CD8-positive, alpha-beta memory T cell (primary cell): Measurements from ENCODE around the gene CHPF2. TPM values are rescaled to one million over a fixed set of nuclear protein-coding genes. Genes with fewer than 3 reads are reported as not detected.

Experiments
- CTCF ChIA-PET: fragments of 350-600 bp; sonication (Branson Sonifier 250); formaldehyde crosslinking; loops from one replicate; lab custom pipeline; 2021; ENCODE audit warnings: antibody characterized with exemption; lab: Charles Lee
- POLR2A ChIA-PET: fragments of 350-600 bp; sonication (Branson Sonifier 250); formaldehyde crosslinking; loops from one replicate; lab custom pipeline; 2021; ENCODE audit warnings: antibody characterized with exemption; lab: Charles Lee
- DNase-seq, 5 donors: peaks; one replicate each; pipeline versions ENCODE4 v3.0.0 to v3.0.0-alpha.2; 2020 to 2022; ENCODE audit warnings: mixed read lengths in 1 of 5
- H3K27ac ChIP-seq: one replicate; pipeline ENCODE4 v1.7.0; 2013; ENCODE audit warnings: low read depth, mild to moderate bottlenecking, low read length, moderate library complexity
- H3K27me3 ChIP-seq: 2 replicates; pipeline ENCODE4 v1.7.0; 2013; ENCODE audit warnings: low read length, mild to moderate bottlenecking; ENCODE audit not compliant: insufficient read depth, poor library complexity, severe bottlenecking
- H3K36me3 ChIP-seq: 2 replicates; pipeline ENCODE4 v1.7.0; 2013; ENCODE audit warnings: mild to moderate bottlenecking, low read length, moderate library complexity; ENCODE audit not compliant: insufficient read depth
- H3K4me1 ChIP-seq: 2 replicates; pipeline ENCODE4 v1.7.0; 2013; ENCODE audit warnings: mild to moderate bottlenecking, low read length, moderate library complexity; ENCODE audit not compliant: insufficient read depth
- H3K4me3 ChIP-seq: 2 replicates; pipeline ENCODE4 v1.7.0; 2013; ENCODE audit warnings: mild to moderate bottlenecking, low read length
- H3K9me3 ChIP-seq: 2 replicates; pipeline ENCODE4 v1.7.0; 2013; ENCODE audit warnings: mild to moderate bottlenecking, low read length
- H3K27ac Mint-ChIP-seq, 8 donors: one replicate each; pipeline ENCODE4 v1.8.0; 2020 to 2021; ENCODE audit warnings: mixed read lengths in 8 of 8, mild to moderate bottlenecking in 6 of 8, inconsistent platforms in 3 of 8, moderate library complexity in 3 of 8
- H3K27me3 Mint-ChIP-seq, 2 donors: one replicate each; pipeline ENCODE4 v1.8.0; 2020 to 2021; ENCODE audit warnings: mixed read lengths in 2 of 2, mild to moderate bottlenecking in 1 of 2, moderate library complexity in 1 of 2
- H3K36me3 Mint-ChIP-seq, 3 donors: one replicate each; pipeline ENCODE4 v1.8.0; 2020 to 2021; ENCODE audit warnings: mixed read lengths in 3 of 3, inconsistent platforms in 1 of 3, mild to moderate bottlenecking in 1 of 3
- H3K4me1 Mint-ChIP-seq, 3 donors: one replicate each; pipeline ENCODE4 v1.8.0; 2020 to 2021; ENCODE audit warnings: mixed read lengths in 3 of 3, inconsistent platforms in 1 of 3, mild to moderate bottlenecking in 1 of 3
- H3K4me3 Mint-ChIP-seq, 7 donors: one replicate each; pipeline ENCODE4 v1.8.0; 2020 to 2021; ENCODE audit warnings: mixed read lengths in 7 of 7, mild to moderate bottlenecking in 6 of 7, moderate library complexity in 4 of 7, inconsistent platforms in 2 of 7
- H3K9me3 Mint-ChIP-seq, 5 donors: one replicate each; pipeline ENCODE4 v1.8.0; 2020 to 2022; ENCODE audit warnings: mixed read lengths in 5 of 5, mild to moderate bottlenecking in 3 of 5, moderate library complexity in 2 of 5, inconsistent platforms in 1 of 5
- polyA plus RNA-seq: library from polyadenylated mRNA; unstranded; fragments of 300-500 nt; fragmentation: Illumina TruSeq; gene quantifications from one replicate; pipeline ENCODE4 v1.2.3, GENCODE V29; 2021
- total RNA-seq, 2 experiments: library from RNA; stranded (reverse); gene quantifications; one replicate each; pipeline ENCODE4 v1.2.3, GENCODE V29; 2021

The CHPF2 gene
- total and polyA plus RNA-seq, 3 experiments from 2014 or later: 31.3 to 37.0 (median 36.6) TPM

- ChIA-PET CTCF (interaction anchor here (1.0 to 3.3 kb wide), 2 partner anchors 8 to 15 kb away, joined by 3 to 29 read pairs; partner anchors contain the start of genes ABCF2 and CHPF2), POLR2A (no interaction called here)
- peaks cover 0 to 28% (median 0%) of the 10 kb centered on the region in 3 donors for H3K36me3 Mint-ChIP-seq
- H3K4me1 Mint-ChIP-seq: peaks cover 24 to 36% (median 30%) of the 10 kb centered on the region in 3 donors
- H3K4me1 ChIP-seq: peaks cover 35% of the 10 kb centered on the region
- H3K27me3 Mint-ChIP-seq: peaks cover 2 to 11% of the 10 kb centered on the region in 2 donors
- H3K4me3 Mint-ChIP-seq: no peak overlapping the region
- H3K36me3 ChIP-seq: no peaks in the 10 kb centered on the region
- peaks cover 17% of the 10 kb centered on the region for H3K27me3 ChIP-seq
- peaks cover 0 to 2% (median 0%) of the 10 kb centered on the region in 5 donors for H3K9me3 Mint-ChIP-seq
- no peak overlapping the region for H3K27ac ChIP-seq
- no peak overlapping the region for H3K4me3 ChIP-seq
- DNase-seq: no peak
- H3K9me3 ChIP-seq: no peaks in the 10 kb centered on the region
- peak overlapping the region in 2 of 8 donors; percentile 12 to 66 for H3K27ac Mint-ChIP-seq
These were observed 9.4 kb downstream of the CHPF2 start for GRCh38 chr7:151241755-151242096.

- Mint-ChIP-seq H3K9me3 (peaks cover 0 to 2% (median 0%) of the 10 kb centered on the region in 5 donors), H3K27me3 (peaks cover 6 to 14% of the 10 kb centered on the region in 2 donors), H3K36me3 (peaks cover 0 to 22% (median 0%) of the 10 kb centered on the region in 3 donors), H3K27ac (peak overlapping the region in 5 of 8 donors; percentile 43 to 89 (median 80)), H3K4me3 (peak overlapping the region in 2 of 7 donors; percentile 67 to 76), H3K4me1 (peaks cover 22 to 38% (median 27%) of the 10 kb centered on the region in 3 donors)
- no peak for DNase-seq
- Histone ChIP-seq H3K27me3 (peaks cover 24% of the 10 kb centered on the region), H3K27ac (no peak overlapping the region), H3K9me3 (no peaks in the 10 kb centered on the region), H3K4me3 (no peak overlapping the region), H3K36me3 (no peaks in the 10 kb centered on the region), H3K4me1 (peaks cover 38% of the 10 kb centered on the region)
- POLR2A ChIA-PET: interaction anchor here (2.1 kb wide), 1 partner anchor 15 kb away, joined by 10 read pairs; the partner anchor contains the start of gene ABCF2
- CTCF ChIA-PET: interaction anchor here (1.0 to 3.3 kb wide), 8 partner anchors 9 to 224 kb away, joined by 3 to 29 read pairs (median 10); partner anchors contain the start of genes ABCF2 and CHPF2
These were observed 10.1 kb downstream of the CHPF2 start for GRCh38 chr7:151242159-151243044.

GRCh38 chr7:151243045-151243349, 10.7 kb downstream of the CHPF2 start:
- peaks cover 0 to 17% (median 0%) of the 10 kb centered on the region in 3 donors for H3K36me3 Mint-ChIP-seq
- Histone ChIP-seq H3K4me1 (peaks cover 42% of the 10 kb centered on the region), H3K4me3 (peak overlapping the region; percentile 40), H3K36me3 (no peaks in the 10 kb centered on the region), H3K9me3 (no peaks in the 10 kb centered on the region), H3K27me3 (peaks cover 29% of the 10 kb centered on the region), H3K27ac (no peak overlapping the region)
- peaks cover 0 to 2% (median 0%) of the 10 kb centered on the region in 5 donors for H3K9me3 Mint-ChIP-seq
- peaks cover 27 to 44% (median 27%) of the 10 kb centered on the region in 3 donors for H3K4me1 Mint-ChIP-seq
- H3K4me3 Mint-ChIP-seq: peak overlapping the region; percentile 67 to 79 (median 74)
- no peak for DNase-seq
- H3K27ac Mint-ChIP-seq: peak overlapping the region in 7 of 8 donors; percentile 69 to 95 (median 86)
- ChIA-PET POLR2A (interaction anchor here (2.1 kb wide), 1 partner anchor 16 kb away, joined by 10 read pairs; the partner anchor contains the start of gene ABCF2), CTCF (interaction anchor here (1.0 to 3.3 kb wide), 7 partner anchors 9 to 225 kb away, joined by 3 to 29 read pairs (median 12); partner anchors contain the start of genes ABCF2 and CHPF2)
- peaks cover 12 to 14% of the 10 kb centered on the region in 2 donors for H3K27me3 Mint-ChIP-seq

DNA sequence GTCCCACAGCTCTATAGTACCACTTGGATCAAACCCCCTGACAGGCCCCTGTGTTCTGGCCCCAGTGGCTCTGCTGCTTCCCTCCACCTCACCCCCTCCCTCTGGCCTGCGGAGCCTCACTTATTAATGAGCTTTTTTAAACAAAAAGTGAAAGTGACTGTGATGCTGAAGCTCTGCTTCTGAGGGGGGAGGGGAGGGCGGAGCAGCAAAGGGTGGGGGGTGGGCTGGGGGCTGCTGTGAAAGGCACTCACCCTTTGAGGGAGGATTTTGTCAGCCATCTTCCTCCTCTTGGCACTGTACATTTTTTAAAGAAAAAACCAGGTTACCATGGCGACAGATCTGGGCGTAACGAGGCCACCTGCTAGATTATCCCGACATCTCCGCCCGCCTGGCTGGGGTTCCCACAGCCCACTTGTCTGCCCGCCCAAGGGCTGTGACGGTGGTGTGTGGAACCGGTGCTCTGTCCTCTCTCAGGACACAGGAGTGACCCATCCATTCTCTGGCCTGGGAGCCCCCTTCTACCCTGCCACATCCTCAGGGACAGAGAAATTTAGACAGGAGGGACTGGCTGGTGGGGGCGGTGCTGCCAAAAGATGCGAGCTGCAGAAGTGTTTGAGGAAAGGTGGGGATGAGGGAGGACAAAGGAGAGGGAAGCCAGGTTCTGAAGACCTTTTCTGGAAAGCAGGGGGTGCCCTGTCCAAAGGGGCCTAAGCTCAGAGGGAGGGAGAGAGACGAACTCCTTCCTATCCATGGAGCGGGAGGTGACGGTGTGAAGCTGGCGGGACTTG, 11.3 kb downstream of the CHPF2 start:
- H3K27me3 ChIP-seq: peaks cover 29% of the 10 kb centered on the region
- DNase-seq: peak in 4 of 5 donors; percentile 42 to 75 (median 60)
- no peaks in the 10 kb centered on the region for H3K36me3 ChIP-seq
- Mint-ChIP-seq H3K4me3 (peak overlapping the region; percentile 67 to 79 (median 74)), H3K36me3 (peaks cover 0 to 14% (median 0%) of the 10 kb centered on the region in 3 donors), H3K9me3 (peaks cover 0 to 2% (median 0%) of the 10 kb centered on the region in 5 donors), H3K4me1 (peaks cover 30 to 50% (median 31%) of the 10 kb centered on the region in 3 donors), H3K27ac (peak overlapping the region; percentile 7 to 95 (median 84)), H3K27me3 (peaks cover 13 to 14% of the 10 kb centered on the region in 2 donors)
- H3K27ac ChIP-seq: no peak overlapping the region
- H3K9me3 ChIP-seq: no peaks in the 10 kb centered on the region
- peak overlapping the region; percentile 40 for H3K4me3 ChIP-seq
- ChIA-PET CTCF (interaction anchor here (0.6 to 3.3 kb wide), 25 partner anchors 7 to 225 kb away, joined by 3 to 29 read pairs (median 5); partner anchors contain the start of genes ABCF2, CHPF2 and H2BK1), POLR2A (interaction anchor here (1.5 to 2.1 kb wide), 2 partner anchors 11 to 17 kb away, joined by 6 to 10 read pairs; partner anchors contain the start of genes ABCF2 and CHPF2)
- peaks cover 42% of the 10 kb centered on the region for H3K4me1 ChIP-seq

DNA sequence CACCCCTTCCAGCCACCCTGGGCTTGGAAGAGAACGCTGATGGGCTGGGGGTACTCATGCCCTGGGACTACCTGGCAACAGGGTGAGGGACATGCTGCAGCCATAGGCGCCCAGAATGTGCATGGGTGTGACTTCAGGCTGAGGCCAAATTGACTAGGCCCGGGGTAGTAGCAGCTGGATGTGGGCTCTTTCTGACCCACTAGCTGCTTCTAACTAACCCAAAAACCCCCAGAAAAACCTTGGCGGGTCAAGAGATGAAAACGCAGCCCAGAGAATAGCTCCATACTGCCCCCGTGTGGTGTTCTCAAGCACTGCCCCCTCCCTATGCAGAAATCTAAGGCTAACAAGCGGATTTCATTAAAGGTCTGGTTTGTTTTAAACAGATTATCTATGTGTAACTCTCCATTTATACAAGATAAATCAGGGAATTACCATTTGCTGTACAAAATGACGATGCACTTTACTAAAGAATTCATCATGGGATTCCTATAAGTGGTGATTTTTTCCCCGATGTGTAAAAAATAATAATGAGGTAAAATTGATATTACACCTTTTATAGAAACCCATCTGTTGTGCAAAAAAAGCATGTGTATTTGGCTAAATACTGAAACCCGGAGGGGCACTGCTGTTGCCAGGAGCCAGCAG, 12.0 kb downstream of the CHPF2 start:
- peak overlapping the region; percentile 63 to 79 (median 74) for H3K4me3 Mint-ChIP-seq
- Histone ChIP-seq H3K4me1 (peaks cover 42% of the 10 kb centered on the region), H3K9me3 (no peaks in the 10 kb centered on the region), H3K4me3 (no peak overlapping the region), H3K27me3 (peaks cover 29% of the 10 kb centered on the region), H3K36me3 (no peaks in the 10 kb centered on the region), H3K27ac (no peak overlapping the region)
- H3K27ac Mint-ChIP-seq: peak overlapping the region; percentile 7 to 95 (median 84)
- peaks cover 0 to 7% (median 0%) of the 10 kb centered on the region in 3 donors for H3K36me3 Mint-ChIP-seq
- CTCF ChIA-PET: interaction anchor here (0.6 to 3.3 kb wide), 26 partner anchors 8 to 203 kb away, joined by 3 to 29 read pairs (median 5); partner anchors contain the start of genes ABCF2, CHPF2 and H2BK1
- POLR2A ChIA-PET: interaction anchor here (1.5 to 2.1 kb wide), 2 partner anchors 12 to 17 kb away, joined by 6 to 10 read pairs; partner anchors contain the start of genes ABCF2 and CHPF2
- peak; percentile 47 to 69 (median 48) for DNase-seq
- peaks cover 31 to 53% (median 34%) of the 10 kb centered on the region in 3 donors for H3K4me1 Mint-ChIP-seq
- peaks cover 14% of the 10 kb centered on the region in 2 donors for H3K27me3 Mint-ChIP-seq
- peaks cover 0 to 2% (median 0%) of the 10 kb centered on the region in 5 donors for H3K9me3 Mint-ChIP-seq

GRCh38 chr7:151244841-151245346, 12.6 kb downstream of the CHPF2 start:
- peaks cover 0 to 4% (median 0%) of the 10 kb centered on the region in 3 donors for H3K36me3 Mint-ChIP-seq
- DNase-seq: no peak
- peaks cover 29% of the 10 kb centered on the region for H3K27me3 ChIP-seq
- H3K9me3 ChIP-seq: no peaks in the 10 kb centered on the region
- no peaks in the 10 kb centered on the region for H3K36me3 ChIP-seq
- peak overlapping the region; percentile 68 to 87 (median 74) for H3K4me3 Mint-ChIP-seq
- H3K27ac ChIP-seq: no peak overlapping the region
- ChIA-PET CTCF (interaction anchor here (0.6 to 3.3 kb wide), 21 partner anchors 11 to 203 kb away, joined by 3 to 29 read pairs (median 5); partner anchors contain the start of genes ABCF2, CHPF2 and H2BK1), POLR2A (interaction anchor here (1.5 to 2.1 kb wide), 2 partner anchors 13 to 18 kb away, joined by 6 to 10 read pairs; partner anchors contain the start of genes ABCF2 and CHPF2)
- H3K4me3 ChIP-seq: no peak overlapping the region
- peaks cover 0 to 2% (median 0%) of the 10 kb centered on the region in 5 donors for H3K9me3 Mint-ChIP-seq
- peaks cover 42% of the 10 kb centered on the region for H3K4me1 ChIP-seq
- H3K27me3 Mint-ChIP-seq: peaks cover 14 to 15% of the 10 kb centered on the region in 2 donors
- H3K4me1 Mint-ChIP-seq: peaks cover 32 to 55% (median 35%) of the 10 kb centered on the region in 3 donors
- peak overlapping the region in 2 of 8 donors; percentile 27 to 37 for H3K27ac Mint-ChIP-seq
